HG03457 (cell line): ENCODE data around the gene OR51E1.

Experiments
- ATAC-seq: cut with Tn5 transposase; IDR thresholded peaks from one replicate; pipeline ENCODE4 v1.9.1; 2021; ENCODE audit warnings: moderate number of reproducible peaks; ENCODE audit not compliant: unreplicated experiment

Gene OR51E1

DNA sequence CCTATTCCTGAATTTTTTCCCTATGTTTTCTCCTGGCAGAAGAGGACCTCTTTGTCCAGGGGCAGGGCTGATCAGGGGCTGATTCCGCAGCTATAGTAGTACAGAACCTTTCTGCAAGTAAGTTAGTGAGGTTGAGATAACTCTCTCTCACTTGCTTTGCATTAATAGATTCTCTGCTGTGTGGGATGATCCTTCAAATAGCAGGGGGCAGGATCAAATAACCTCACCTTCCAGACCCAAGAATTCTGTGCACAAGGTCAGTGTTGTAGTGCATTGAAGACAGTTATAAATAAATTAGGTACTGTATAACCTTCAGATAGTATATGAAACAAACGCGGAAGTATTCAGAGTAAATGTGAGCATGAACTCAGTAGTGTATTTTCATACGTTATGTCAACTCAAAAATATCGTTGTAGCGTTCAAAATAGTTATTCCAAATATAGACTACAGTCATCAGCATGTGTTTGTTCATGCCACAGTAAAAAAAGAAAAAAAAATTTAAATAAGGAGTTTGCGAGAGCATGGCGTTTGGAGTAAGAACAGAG, 61.1 kb downstream of the OR51E1 start:
- no peak for ATAC-seq
